HepG2 (cell line): ENCODE measurements around the gene MTHFS. TPM values are rescaled to one million over a fixed set of nuclear protein-coding genes. Genes with fewer than 3 reads are reported as not detected.

Source experiments
- DPF2 ChIP-seq: sonication (generic); formaldehyde crosslinking; IDR thresholded peaks from 2 replicates; pipeline ENCODE4 v1.4.0; 2020; ENCODE audit warnings: mild to moderate bottlenecking, low read depth, missing genetic modification reagents, borderline replicate concordance
- HNRNPLL ChIP-seq: fragments of 200-400 bp; formaldehyde crosslinking; IDR thresholded peaks from 2 replicates; pipeline ENCODE4 v1.6.1; 2017; ENCODE audit warnings: mild to moderate bottlenecking, low read depth, low read length; ENCODE audit not compliant: poor library complexity, severe bottlenecking
- NCOA1 ChIP-seq: sonication (generic); formaldehyde crosslinking; IDR thresholded peaks from 2 replicates; pipeline ENCODE4 v1.9.0; 2021; ENCODE audit warnings: missing genetic modification reagents
- NRL ChIP-seq: sonication (generic); formaldehyde crosslinking; IDR thresholded peaks from 2 replicates; pipeline ENCODE4 v1.5.0; 2020; ENCODE audit warnings: missing genetic modification reagents, mild to moderate bottlenecking, moderate library complexity, borderline replicate concordance
- TAF15 ChIP-seq: fragments of 200-400 bp; formaldehyde crosslinking; IDR thresholded peaks from one replicate; pipeline ENCODE4 v1.6.1; 2018; ENCODE audit warnings: mild to moderate bottlenecking, low read depth, low read length; ENCODE audit not compliant: poor library complexity, severe bottlenecking
- ZNF510 ChIP-seq: sonication (generic); formaldehyde crosslinking; IDR thresholded peaks from 2 replicates; pipeline ENCODE4 v1.4.0; 2020; ENCODE audit warnings: low read depth, mild to moderate bottlenecking, missing genetic modification reagents
- ZNF530 ChIP-seq: sonication (generic); formaldehyde crosslinking; IDR thresholded peaks from 2 replicates; pipeline ENCODE4 v1.5.0; 2020; ENCODE audit warnings: low read depth, mild to moderate bottlenecking, missing genetic modification reagents
- ZNF547 ChIP-seq: sonication (generic); formaldehyde crosslinking; IDR thresholded peaks from 2 replicates; pipeline ENCODE4 v1.5.1; 2020; ENCODE audit warnings: mild to moderate bottlenecking, missing genetic modification reagents
- ZSCAN25 ChIP-seq: sonication (generic); formaldehyde crosslinking; IDR thresholded peaks from 2 replicates; pipeline ENCODE4 v1.8.0; 2022; ENCODE audit warnings: mild to moderate bottlenecking, missing genetic modification reagents
- ZSCAN9 ChIP-seq: IDR thresholded peaks from 2 replicates; pipeline ENCODE4 v1.6.1; 2016; ENCODE audit warnings: borderline replicate concordance
- polyA plus RNA-seq, 8 experiments: library from polyadenylated mRNA; depleted of rRNA in 3 of 8; stranded (reverse) in 7 of 8; unstranded in 1 of 8; fragments of >200 nt; fragmentation: Illumina TruSeq in 4 of 8; extraction: Trizol in 4 of 8; gene quantifications; 2 replicates each; pipeline versions ENCODE4 v1.2.1 to v1.2.3, GENCODE V29; 2011 to 2016; ENCODE audit warnings: low read depth in 4 of 8, missing spikeins in 1 of 8, mixed read lengths in 1 of 8; ENCODE audit not compliant: insufficient read depth in 1 of 8
- total RNA-seq, 5 experiments: library from RNA; depleted of rRNA; stranded (reverse); fragments of >200 nt; fragmentation: Illumina TruSeq; extraction: Trizol; gene quantifications; 2 replicates each; pipeline ENCODE4 v1.2.3, GENCODE V29; 2016; ENCODE audit warnings: low read depth in 1 of 5
- TF ChIP-seq, protein P1 (sequence below): sonication (generic); formaldehyde crosslinking; IDR thresholded peaks from 2 replicates; pipeline ENCODE4 v1.5.0; 2020; ENCODE audit warnings: mild to moderate bottlenecking, missing genetic modification reagents, borderline replicate concordance
- TF ChIP-seq, protein P2 (sequence below): sonication (generic); formaldehyde crosslinking; conservative IDR thresholded peaks from 2 replicates; pipeline ENCODE4 v1.4.0; 2020; ENCODE audit warnings: missing genetic modification reagents

Gene MTHFS
- total and polyA plus RNA-seq, 2 of the 13 experiments (the other 11 are each of a cell fraction or from before 2014, with no cell fraction given): 37.0 to 49.7 TPM

DNA sequence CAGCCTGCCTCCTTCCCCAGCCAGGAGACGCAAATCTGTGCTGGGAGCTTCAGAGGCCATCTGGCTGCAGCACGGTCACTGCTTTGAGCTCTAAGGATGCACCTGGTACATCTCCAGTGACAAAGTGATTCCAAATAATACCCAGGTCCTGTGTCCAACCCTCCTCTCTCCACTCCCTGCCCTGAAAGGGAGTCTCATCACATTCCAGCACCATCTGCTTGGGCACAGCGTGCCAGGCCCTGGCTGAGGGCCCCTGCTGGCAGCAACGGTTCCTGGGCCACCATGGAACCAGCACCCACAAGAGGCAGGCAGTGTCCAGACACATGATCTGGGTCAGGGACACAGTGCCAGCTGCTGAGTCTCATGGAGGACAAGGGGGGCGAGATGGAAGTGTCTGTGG lies 81.3 kb downstream of the MTHFS start (continued):
- TF ChIP-seq, protein P1, sequence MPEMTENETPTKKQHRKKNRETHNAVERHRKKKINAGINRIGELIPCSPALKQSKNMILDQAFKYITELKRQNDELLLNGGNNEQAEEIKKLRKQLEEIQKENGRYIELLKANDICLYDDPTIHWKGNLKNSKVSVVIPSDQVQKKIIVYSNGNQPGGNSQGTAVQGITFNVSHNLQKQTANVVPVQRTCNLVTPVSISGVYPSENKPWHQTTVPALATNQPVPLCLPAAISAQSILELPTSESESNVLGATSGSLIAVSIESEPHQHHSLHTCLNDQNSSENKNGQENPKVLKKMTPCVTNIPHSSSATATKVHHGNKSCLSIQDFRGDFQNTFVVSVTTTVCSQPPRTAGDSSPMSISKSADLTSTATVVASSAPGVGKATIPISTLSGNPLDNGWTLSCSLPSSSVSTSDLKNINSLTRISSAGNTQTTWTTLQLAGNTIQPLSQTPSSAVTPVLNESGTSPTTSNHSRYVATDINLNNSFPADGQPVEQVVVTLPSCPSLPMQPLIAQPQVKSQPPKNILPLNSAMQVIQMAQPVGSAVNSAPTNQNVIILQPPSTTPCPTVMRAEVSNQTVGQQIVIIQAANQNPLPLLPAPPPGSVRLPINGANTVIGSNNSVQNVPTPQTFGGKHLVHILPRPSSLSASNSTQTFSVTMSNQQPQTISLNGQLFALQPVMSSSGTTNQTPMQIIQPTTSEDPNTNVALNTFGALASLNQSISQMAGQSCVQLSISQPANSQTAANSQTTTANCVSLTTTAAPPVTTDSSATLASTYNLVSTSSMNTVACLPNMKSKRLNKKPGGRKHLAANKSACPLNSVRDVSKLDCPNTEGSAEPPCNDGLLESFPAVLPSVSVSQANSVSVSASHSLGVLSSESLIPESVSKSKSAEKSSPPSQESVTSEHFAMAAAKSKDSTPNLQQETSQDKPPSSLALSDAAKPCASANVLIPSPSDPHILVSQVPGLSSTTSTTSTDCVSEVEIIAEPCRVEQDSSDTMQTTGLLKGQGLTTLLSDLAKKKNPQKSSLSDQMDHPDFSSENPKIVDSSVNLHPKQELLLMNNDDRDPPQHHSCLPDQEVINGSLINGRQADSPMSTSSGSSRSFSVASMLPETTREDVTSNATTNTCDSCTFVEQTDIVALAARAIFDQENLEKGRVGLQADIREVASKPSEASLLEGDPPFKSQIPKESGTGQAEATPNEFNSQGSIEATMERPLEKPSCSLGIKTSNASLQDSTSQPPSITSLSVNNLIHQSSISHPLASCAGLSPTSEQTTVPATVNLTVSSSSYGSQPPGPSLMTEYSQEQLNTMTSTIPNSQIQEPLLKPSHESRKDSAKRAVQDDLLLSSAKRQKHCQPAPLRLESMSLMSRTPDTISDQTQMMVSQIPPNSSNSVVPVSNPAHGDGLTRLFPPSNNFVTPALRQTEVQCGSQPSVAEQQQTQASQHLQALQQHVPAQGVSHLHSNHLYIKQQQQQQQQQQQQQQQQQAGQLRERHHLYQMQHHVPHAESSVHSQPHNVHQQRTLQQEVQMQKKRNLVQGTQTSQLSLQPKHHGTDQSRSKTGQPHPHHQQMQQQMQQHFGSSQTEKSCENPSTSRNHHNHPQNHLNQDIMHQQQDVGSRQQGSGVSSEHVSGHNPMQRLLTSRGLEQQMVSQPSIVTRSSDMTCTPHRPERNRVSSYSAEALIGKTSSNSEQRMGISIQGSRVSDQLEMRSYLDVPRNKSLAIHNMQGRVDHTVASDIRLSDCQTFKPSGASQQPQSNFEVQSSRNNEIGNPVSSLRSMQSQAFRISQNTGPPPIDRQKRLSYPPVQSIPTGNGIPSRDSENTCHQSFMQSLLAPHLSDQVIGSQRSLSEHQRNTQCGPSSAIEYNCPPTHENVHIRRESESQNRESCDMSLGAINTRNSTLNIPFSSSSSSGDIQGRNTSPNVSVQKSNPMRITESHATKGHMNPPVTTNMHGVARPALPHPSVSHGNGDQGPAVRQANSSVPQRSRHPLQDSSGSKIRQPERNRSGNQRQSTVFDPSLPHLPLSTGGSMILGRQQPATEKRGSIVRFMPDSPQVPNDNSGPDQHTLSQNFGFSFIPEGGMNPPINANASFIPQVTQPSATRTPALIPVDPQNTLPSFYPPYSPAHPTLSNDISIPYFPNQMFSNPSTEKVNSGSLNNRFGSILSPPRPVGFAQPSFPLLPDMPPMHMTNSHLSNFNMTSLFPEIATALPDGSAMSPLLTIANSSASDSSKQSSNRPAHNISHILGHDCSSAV (CRISPR knock-in tag): no peak
- no peak for TF ChIP-seq ZNF547 (CRISPR knock-in tag)
- TF ChIP-seq NCOA1 (CRISPR knock-in tag): no peak
- no peak for TF ChIP-seq ZSCAN25 (CRISPR knock-in tag)
- TF ChIP-seq, protein P2, sequence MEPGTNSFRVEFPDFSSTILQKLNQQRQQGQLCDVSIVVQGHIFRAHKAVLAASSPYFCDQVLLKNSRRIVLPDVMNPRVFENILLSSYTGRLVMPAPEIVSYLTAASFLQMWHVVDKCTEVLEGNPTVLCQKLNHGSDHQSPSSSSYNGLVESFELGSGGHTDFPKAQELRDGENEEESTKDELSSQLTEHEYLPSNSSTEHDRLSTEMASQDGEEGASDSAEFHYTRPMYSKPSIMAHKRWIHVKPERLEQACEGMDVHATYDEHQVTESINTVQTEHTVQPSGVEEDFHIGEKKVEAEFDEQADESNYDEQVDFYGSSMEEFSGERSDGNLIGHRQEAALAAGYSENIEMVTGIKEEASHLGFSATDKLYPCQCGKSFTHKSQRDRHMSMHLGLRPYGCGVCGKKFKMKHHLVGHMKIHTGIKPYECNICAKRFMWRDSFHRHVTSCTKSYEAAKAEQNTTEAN (CRISPR knock-in tag): no peak
- no peak for TF ChIP-seq NRL (CRISPR knock-in tag)
- TF ChIP-seq ZNF510: no peak
- no peak for TF ChIP-seq DPF2 (CRISPR knock-in tag)
- TF ChIP-seq ZSCAN9 (CRISPR knock-in tag): no peak
- no peak for TF ChIP-seq ZNF530 (CRISPR knock-in tag)
- TF ChIP-seq TAF15: no peak
- TF ChIP-seq HNRNPLL: no peak
